Activated CD4-positive, alpha-beta T cell treated with anti-CD3 and anti-CD28 coated beads for 36 hours (primary cell): Measurements from ENCODE around the gene MGMT. TPM values are rescaled to one million over a fixed set of nuclear protein-coding genes. Genes with fewer than 3 reads are reported as not detected.

Experiments
- ATAC-seq: fragments of 200-7000 bp; cut with Tn5 transposase; one replicate; pipeline ENCODE4 v1.10.0; 2021; ENCODE audit warnings: mild to moderate bottlenecking, moderate library complexity
- CTCF ChIA-PET: fragments of 350-600 bp; sonication (Branson Sonifier 250); formaldehyde crosslinking; loops from one replicate; lab custom pipeline; 2021; ENCODE audit warnings: antibody characterized with exemption; lab: Charles Lee
- POLR2A ChIA-PET: fragments of 350-600 bp; sonication (Branson Sonifier 250); formaldehyde crosslinking; loops from one replicate; lab custom pipeline; 2021; ENCODE audit warnings: antibody characterized with exemption, inconsistent platforms; lab: Charles Lee
- DNase-seq: peaks from one replicate; pipeline ENCODE4 v3.0.0-alpha.2; 2020
- H3K27ac Mint-ChIP-seq: one replicate; pipeline ENCODE4 v1.8.0; 2021; ENCODE audit warnings: mixed read lengths
- H3K27me3 Mint-ChIP-seq: one replicate; pipeline ENCODE4 v1.8.0; 2021; ENCODE audit warnings: mixed read lengths
- H3K36me3 Mint-ChIP-seq: one replicate; pipeline ENCODE4 v1.8.0; 2021; ENCODE audit warnings: low read depth, mixed read lengths
- H3K4me1 Mint-ChIP-seq: one replicate; pipeline ENCODE4 v1.8.0; 2021; ENCODE audit warnings: mixed read lengths
- H3K4me3 Mint-ChIP-seq: one replicate; pipeline ENCODE4 v1.8.0; 2021; ENCODE audit warnings: mild to moderate bottlenecking, moderate library complexity, mixed read lengths
- H3K9me3 Mint-ChIP-seq: one replicate; pipeline ENCODE4 v1.8.0; 2021; ENCODE audit warnings: low read depth, mixed read lengths
- intact Hi-C, 2 experiments: fragments of 100-400 bp; cut with DNase I in 1 of 2; cut with micrococcal nuclease in 1 of 2; formaldehyde crosslinking; loops; one replicate each; pipeline versions ENCODE4 v1.14.2 to v1.15.1; 2022 to 2024; cut with DNase I, micrococcal nuclease
- total RNA-seq, 2 experiments: library from RNA; stranded (reverse); gene quantifications; one replicate each; pipeline ENCODE4 v1.2.3, GENCODE V29; 2021

MGMT gene
- total RNA-seq, 2 experiments from 2014 or later: 18.0 to 22.8 TPM

DNA sequence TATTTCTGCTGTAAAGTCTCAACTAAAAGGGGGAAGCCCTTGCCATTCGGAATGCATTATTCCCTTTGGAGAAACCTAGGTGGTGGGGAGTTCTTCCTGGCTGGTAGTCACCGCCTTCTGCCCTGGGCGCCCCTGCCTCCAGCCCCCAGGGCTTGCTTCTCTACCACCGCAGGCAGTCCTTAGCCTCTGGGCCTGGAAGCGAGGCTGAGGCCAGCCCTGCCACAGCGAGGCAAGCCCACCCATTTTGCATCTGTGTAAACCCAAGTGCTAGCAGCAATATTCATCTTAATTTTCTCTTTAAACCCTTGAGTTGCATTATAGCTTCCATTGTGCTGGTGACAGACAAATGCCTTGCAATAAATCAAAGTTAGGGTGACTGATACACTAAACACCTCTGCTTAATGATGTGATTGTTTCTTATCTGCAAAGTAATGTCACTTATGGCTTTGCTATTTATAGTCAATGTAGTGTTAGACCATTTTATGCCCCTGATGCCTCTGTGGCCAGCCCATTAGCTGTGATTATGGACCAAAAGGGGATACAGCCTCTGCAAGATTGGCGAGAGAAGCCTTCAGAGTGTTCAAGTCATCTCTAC, 26.2 kb upstream of the MGMT start:
- ChIA-PET CTCF (no interaction called here), POLR2A (no interaction called here)
- Mint-ChIP-seq H3K36me3 (no peaks in the 10 kb centered on the region), H3K27ac (no peak overlapping the region), H3K27me3 (peaks cover 7% of the 10 kb centered on the region), H3K4me3 (no peak overlapping the region), H3K9me3 (no peaks in the 10 kb centered on the region), H3K4me1 (no peaks in the 10 kb centered on the region)
- intact Hi-C loops: no loop called here
- DNase-seq (no peak), ATAC-seq (no peak)

DNA sequence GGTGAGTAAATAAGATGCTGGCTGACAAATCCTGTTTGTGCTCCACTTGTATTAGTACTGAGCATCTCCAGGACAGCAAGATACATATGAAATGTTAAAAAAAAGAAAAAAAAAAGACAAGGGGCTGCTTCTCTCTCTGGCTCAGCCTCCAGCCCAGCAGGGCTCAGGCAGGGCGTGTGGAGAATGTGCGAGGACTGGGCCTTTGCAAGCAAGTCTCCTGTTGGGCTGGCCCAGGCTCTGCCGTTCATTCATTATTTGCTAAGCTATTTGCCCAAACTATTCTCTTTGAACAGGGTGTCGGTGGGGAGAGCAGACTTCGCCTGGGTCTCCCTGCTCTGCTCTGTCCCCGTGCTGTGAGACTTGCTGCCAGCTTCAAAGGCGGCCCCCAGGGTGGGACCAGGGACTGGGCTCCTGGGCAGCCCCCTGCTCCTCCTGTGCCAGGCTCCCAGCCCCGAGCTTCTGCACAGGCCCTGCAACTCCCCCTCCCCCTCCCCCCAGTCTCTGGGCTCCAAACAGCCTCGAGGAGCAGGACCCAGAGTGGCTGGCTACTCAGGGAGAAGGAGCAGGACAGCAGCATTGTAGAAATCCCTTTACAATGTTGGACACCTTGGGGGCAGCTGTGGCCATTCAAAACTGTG, 25.6 kb upstream of the MGMT start:
- no peaks in the 10 kb centered on the region for H3K36me3 Mint-ChIP-seq
- no peak overlapping the region for H3K4me3 Mint-ChIP-seq
- ChIA-PET POLR2A (no interaction called here), CTCF (no interaction called here)
- DNase-seq (no peak), ATAC-seq (no peak)
- H3K9me3 Mint-ChIP-seq: no peaks in the 10 kb centered on the region
- peaks cover 7% of the 10 kb centered on the region for H3K27me3 Mint-ChIP-seq
- H3K4me1 Mint-ChIP-seq: no peaks in the 10 kb centered on the region
- no peak overlapping the region for H3K27ac Mint-ChIP-seq
- intact Hi-C loops: no loop called here

DNA sequence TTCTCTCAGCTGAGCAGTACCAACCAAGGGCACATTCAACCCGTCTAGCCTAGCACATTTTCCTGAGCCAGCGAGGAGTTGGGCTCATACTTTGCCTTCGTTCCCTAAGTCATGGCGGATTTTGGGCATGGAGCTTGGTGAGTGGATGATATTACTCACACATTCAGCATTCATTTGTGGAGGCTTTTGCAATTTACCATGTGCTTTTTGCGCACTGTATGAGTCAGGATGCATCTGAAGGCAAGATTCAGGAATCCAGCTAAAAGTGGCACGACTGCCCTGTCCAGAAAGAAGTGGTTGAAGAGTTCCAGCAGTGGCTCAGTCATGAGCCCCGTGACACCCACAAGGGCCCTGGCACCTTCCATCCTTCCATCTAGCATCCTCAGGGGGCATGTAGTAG, 24.2 kb upstream of the MGMT start:
- Mint-ChIP-seq H3K27me3 (peaks cover 9% of the 10 kb centered on the region), H3K27ac (no peak overlapping the region), H3K4me3 (no peak overlapping the region), H3K4me1 (no peaks in the 10 kb centered on the region), H3K9me3 (no peaks in the 10 kb centered on the region), H3K36me3 (no peaks in the 10 kb centered on the region)
- ChIA-PET POLR2A (no interaction called here), CTCF (no interaction called here)
- no peak for DNase-seq
- no peak for ATAC-seq
- intact Hi-C loops: no loop called here

DNA sequence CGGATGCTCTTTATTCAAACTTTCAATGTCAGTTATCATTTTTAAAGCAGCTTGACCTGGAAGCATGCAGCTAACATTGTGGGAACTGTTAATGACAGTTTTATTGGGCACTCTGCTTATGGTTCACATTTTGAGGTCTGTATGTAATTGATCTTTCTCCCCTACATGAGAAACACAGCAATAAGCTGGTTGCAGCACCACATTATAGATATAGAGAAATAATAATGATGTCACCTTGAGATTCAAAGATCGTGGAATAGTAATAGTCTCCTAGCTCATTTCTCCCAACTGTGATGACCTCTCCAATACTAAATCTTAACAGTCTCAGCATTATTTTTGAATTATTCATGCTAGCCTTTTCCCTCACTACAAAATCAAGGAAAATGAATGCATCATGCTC, 22.7 kb upstream of the MGMT start:
- DNase-seq (no peak), ATAC-seq (no peak)
- POLR2A ChIA-PET: no interaction called here
- Mint-ChIP-seq H3K9me3 (no peaks in the 10 kb centered on the region), H3K27me3 (peaks cover 9% of the 10 kb centered on the region), H3K36me3 (no peaks in the 10 kb centered on the region), H3K27ac (no peak overlapping the region), H3K4me1 (no peaks in the 10 kb centered on the region), H3K4me3 (no peak overlapping the region)
- CTCF ChIA-PET: no interaction called here
- intact Hi-C loops: no loop called here

DNA sequence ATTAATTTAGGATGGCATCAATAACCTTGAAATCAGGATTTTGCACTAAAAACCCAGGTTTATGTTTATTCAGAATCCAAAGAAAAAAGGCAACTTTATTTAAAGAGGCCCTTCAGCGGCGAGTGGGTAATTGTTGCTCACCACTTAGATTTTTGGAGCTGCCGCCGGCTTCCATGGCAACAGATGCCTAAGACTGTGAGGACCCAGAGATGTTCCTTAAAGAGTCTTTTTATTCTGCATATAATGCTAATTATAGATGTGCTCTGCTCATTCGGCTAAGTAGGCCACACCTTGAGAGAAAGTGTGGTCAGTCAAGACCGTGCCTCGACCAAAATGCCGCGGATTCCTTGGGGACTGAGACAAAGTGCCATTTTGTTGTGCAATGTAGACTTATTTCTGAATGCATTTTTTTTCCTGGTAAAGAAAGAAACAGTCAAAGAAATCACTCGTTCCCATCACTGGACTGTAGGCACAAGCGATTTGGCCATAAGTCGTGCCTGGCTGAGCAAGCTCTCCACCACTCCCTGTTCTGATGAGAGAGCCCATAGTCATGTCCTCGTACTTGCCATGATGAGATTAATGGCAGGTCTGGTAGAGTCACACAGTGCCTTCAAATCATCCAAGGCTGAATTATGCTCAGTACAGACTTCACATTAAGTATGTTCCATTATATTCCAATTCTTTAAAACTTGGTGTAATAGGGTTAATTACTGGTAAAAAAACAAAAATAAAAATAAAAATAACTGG, 21.4 kb upstream of the MGMT start:
- DNase-seq (no peak), ATAC-seq (no peak)
- Mint-ChIP-seq H3K9me3 (no peaks in the 10 kb centered on the region), H3K27ac (no peak overlapping the region), H3K27me3 (peaks cover 5% of the 10 kb centered on the region), H3K4me3 (no peak overlapping the region), H3K36me3 (no peaks in the 10 kb centered on the region), H3K4me1 (no peaks in the 10 kb centered on the region)
- CTCF ChIA-PET: no interaction called here
- intact Hi-C loops: no loop called here
- POLR2A ChIA-PET: no interaction called here

DNA sequence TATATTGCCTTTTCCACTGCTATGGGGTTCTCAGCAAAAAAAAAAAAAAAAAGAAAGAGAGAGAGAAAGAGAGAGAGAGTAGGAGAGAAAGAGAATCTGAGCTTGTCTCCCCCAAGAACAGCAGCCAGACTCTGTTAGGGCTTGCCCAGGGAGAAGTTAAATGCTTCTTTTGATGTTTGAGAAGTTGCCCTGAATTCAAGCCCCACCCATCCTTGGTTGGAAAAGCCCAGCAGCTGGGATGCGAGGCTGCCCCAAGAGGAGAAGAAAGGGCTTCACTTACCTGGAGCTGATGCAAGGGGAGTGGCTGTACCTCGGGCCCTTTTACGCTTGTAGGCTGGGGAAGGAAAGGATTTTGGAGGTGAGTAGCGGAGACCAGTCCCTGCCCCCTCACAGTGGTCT, 20.9 kb upstream of the MGMT start:
- ATAC-seq: no peak
- H3K36me3 Mint-ChIP-seq: no peaks in the 10 kb centered on the region
- H3K27me3 Mint-ChIP-seq: peaks cover 5% of the 10 kb centered on the region
- H3K27ac Mint-ChIP-seq: no peak overlapping the region
- no peak for DNase-seq
- H3K9me3 Mint-ChIP-seq: no peaks in the 10 kb centered on the region
- CTCF ChIA-PET: no interaction called here
- intact Hi-C loops: no loop called here
- POLR2A ChIA-PET: no interaction called here
- H3K4me3 Mint-ChIP-seq: no peak overlapping the region
- no peaks in the 10 kb centered on the region for H3K4me1 Mint-ChIP-seq

DNA sequence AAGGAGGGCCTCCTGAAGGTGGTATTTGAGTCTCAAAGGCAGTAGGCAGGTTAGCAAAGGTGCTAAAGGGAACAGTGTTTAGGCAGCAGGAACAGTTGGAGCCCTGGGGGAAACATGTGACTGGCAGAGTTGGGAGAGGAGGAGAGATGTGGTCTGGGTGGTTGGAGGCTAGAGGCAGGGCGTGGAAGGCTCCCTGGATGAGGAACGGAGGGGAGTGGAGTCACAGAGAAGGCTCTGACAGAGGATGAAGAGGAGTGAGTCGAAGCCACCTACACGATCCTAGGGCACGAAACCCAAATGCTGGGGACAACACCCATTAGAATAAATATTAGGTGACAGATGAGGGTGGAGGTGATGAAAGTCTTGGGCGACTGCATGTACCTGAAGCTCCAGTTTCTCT, 19.6 kb upstream of the MGMT start:
- DNase-seq: no peak
- intact Hi-C loops: no loop called here
- POLR2A ChIA-PET: no interaction called here
- H3K4me1 Mint-ChIP-seq: no peaks in the 10 kb centered on the region
- no peaks in the 10 kb centered on the region for H3K36me3 Mint-ChIP-seq
- no peaks in the 10 kb centered on the region for H3K9me3 Mint-ChIP-seq
- no peak for ATAC-seq
- peaks cover 5% of the 10 kb centered on the region for H3K27me3 Mint-ChIP-seq
- H3K27ac Mint-ChIP-seq: no peak overlapping the region
- CTCF ChIA-PET: interaction anchor here (0.8 kb wide), 1 partner anchor 417 kb away, joined by 3 read pairs; no protein-coding TSS in a partner anchor
- H3K4me3 Mint-ChIP-seq: no peak overlapping the region

DNA sequence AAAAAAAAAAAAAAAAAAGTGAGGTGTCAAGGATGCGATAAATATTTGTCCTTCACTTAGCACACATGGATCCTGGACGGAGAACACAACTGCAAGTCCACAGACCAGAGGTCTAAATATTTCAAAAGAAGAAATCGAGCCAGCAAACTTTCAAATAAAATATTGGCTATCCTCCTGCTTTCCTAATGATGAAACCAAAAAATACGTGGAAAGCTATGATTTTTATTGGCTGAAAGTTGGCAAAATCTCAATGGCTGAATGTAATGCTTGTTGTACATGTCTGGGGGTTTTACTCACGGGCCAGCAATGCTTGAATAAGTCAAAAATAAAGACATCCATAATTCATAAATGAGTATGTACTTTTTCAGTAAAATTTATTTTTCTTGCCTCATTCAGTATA, 19.0 kb upstream of the MGMT start:
- Mint-ChIP-seq H3K27ac (no peak overlapping the region), H3K9me3 (no peaks in the 10 kb centered on the region), H3K27me3 (peaks cover 3% of the 10 kb centered on the region), H3K4me1 (no peaks in the 10 kb centered on the region), H3K4me3 (no peak overlapping the region), H3K36me3 (no peaks in the 10 kb centered on the region)
- POLR2A ChIA-PET: no interaction called here
- CTCF ChIA-PET: interaction anchor here (0.8 to 1.1 kb wide), 2 partner anchors 19 to 36 kb away, joined by 3 to 6 read pairs; no protein-coding TSS in a partner anchor
- DNase-seq (no peak), ATAC-seq (no peak)
- intact Hi-C loops: no loop called here

DNA sequence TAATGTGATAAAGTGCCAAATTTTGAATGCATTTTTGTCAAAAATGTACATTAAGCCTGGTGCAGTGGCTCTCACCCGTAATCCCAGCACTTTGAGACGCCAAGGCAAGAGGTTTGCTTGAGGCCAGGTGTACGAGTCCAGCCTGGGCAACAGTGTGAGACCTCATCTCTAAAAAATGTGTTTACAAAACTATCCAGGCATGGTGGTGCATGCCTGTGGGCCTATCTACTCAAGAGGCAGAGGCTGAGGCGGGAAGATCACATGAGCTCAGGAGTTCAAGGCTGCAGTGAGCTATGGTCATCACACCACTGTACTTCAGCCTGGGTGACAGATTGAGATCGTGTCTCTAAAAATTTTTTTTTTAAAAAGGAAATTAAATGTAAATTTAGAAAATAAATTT, 18.5 kb upstream of the MGMT start:
- DNase-seq (no peak), ATAC-seq (no peak)
- ChIA-PET POLR2A (no interaction called here), CTCF (interaction anchor here (0.7 to 1.1 kb wide), 3 partner anchors 20 to 331 kb away, joined by 3 to 6 read pairs (median 3); no protein-coding TSS in a partner anchor)
- Mint-ChIP-seq H3K27ac (no peak overlapping the region), H3K9me3 (no peaks in the 10 kb centered on the region), H3K36me3 (no peaks in the 10 kb centered on the region), H3K4me1 (no peaks in the 10 kb centered on the region), H3K27me3 (peaks cover 3% of the 10 kb centered on the region), H3K4me3 (no peak overlapping the region)
- intact Hi-C loops: no loop called here

DNA sequence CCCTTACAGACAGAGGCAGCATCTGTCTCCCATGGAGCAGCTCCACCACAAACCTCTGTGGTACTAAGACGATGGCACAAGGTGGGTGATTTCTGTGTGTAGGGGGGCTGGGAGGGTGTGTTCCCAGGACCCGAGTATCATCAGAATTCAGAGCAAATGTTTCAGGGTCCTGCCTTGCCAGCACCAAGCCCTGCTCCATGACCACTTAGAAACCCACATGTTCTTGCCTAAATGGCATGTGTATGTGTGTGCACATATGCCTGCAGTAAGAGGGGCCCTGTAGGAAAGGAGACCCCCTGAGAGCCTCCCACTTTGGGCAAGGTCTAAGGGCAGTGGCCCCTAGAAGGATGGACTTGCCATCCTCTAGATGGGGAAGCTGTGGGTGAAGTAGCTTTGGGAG, 17.1 kb upstream of the MGMT start:
- no peaks in the 10 kb centered on the region for H3K36me3 Mint-ChIP-seq
- DNase-seq (no peak), ATAC-seq (no peak)
- ChIA-PET POLR2A (no interaction called here), CTCF (interaction anchor here (0.7 kb wide), 1 partner anchor 458 kb away, joined by 3 read pairs; no protein-coding TSS in a partner anchor)
- H3K4me1 Mint-ChIP-seq: no peaks in the 10 kb centered on the region
- no peak overlapping the region for H3K4me3 Mint-ChIP-seq
- H3K27ac Mint-ChIP-seq: no peak overlapping the region
- peaks cover 6% of the 10 kb centered on the region for H3K27me3 Mint-ChIP-seq
- intact Hi-C loops: no loop called here
- no peaks in the 10 kb centered on the region for H3K9me3 Mint-ChIP-seq

DNA sequence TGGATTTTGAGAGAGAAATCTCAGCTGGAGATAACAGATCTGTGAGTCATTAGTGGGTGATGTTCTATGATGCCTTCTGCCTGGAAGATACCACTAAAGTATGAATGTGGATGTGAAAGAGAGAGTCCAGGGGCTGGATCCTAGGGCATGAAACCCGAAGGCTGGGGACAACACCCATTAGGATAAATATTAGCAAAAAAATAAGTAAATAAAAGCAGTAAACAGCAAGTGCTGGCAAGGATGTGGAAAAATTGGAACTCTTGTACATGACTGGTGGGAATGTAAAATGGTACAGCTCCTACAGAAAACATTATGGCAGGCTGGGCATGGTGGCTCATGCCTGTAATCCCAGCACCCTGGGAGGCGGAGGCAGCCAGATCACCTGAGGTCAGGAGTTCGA, 16.6 kb upstream of the MGMT start:
- H3K4me1 Mint-ChIP-seq: no peaks in the 10 kb centered on the region
- no peaks in the 10 kb centered on the region for H3K36me3 Mint-ChIP-seq
- no peak overlapping the region for H3K27ac Mint-ChIP-seq
- ATAC-seq (no peak), DNase-seq (no peak)
- intact Hi-C loops: no loop called here
- peaks cover 7% of the 10 kb centered on the region for H3K27me3 Mint-ChIP-seq
- no peak overlapping the region for H3K4me3 Mint-ChIP-seq
- ChIA-PET POLR2A (no interaction called here), CTCF (no interaction called here)
- no peaks in the 10 kb centered on the region for H3K9me3 Mint-ChIP-seq

DNA sequence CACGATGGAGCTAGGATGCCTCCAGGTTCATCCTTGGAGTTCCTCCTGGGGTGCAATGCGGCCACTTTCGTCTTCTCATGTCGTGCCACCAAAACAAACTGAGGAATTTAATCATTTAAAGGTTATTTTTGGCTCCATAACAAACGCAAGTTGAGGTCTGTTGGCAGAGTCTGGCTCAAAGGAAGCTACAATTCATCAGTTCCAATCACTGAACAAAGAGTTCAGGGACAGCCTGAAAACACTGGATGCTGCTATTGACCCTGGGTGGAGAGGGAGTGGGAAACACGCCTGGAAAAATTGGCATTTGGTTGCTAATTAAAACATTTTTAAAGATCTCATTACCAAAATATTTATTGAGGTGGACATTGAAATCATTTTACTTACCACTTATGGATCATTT, 11.4 kb upstream of the MGMT start:
- POLR2A ChIA-PET: no interaction called here
- Mint-ChIP-seq H3K9me3 (no peaks in the 10 kb centered on the region), H3K27ac (no peak overlapping the region), H3K4me3 (no peak overlapping the region), H3K4me1 (no peaks in the 10 kb centered on the region), H3K36me3 (no peaks in the 10 kb centered on the region), H3K27me3 (peaks cover 20% of the 10 kb centered on the region)
- ATAC-seq (no peak), DNase-seq (no peak)
- CTCF ChIA-PET: no interaction called here
- intact Hi-C loops: no loop called here
